HG03135 (cell line): ENCODE results near the gene SLC6A17.

Source experiments
- ATAC-seq: cut with Tn5 transposase; IDR thresholded peaks from one replicate; pipeline ENCODE4 v1.9.1; 2021; ENCODE audit warnings: mild to moderate bottlenecking, moderate library complexity; ENCODE audit not compliant: unreplicated experiment

The SLC6A17 gene

GRCh38 chr1:110215621-110216515 lies 65.6 kb downstream of the SLC6A17 start:
- ATAC-seq = no peak

GRCh38 chr1:110216844-110217444 lies 66.7 kb downstream of the SLC6A17 start:
- no peak for ATAC-seq

GRCh38 chr1:110218137-110218536 lies 67.8 kb downstream of the SLC6A17 start:
- ATAC-seq = no peak

GRCh38 chr1:110218739-110219138 lies 68.4 kb downstream of the SLC6A17 start:
- no peak for ATAC-seq

- ATAC-seq = no peak
These were observed 70.0 kb downstream of the SLC6A17 start for GRCh38 chr1:110220324-110220723.

- no peak for ATAC-seq
These were observed 70.8 kb downstream of the SLC6A17 start for GRCh38 chr1:110221119-110221518.

- ATAC-seq = no peak
These were observed 72.8 kb downstream of the SLC6A17 start for GRCh38 chr1:110223127-110223526.

GRCh38 chr1:110223581-110223980 lies 73.3 kb downstream of the SLC6A17 start:
- no peak for ATAC-seq

GRCh38 chr1:110224240-110224995 lies 74.1 kb downstream of the SLC6A17 start:
- no peak for ATAC-seq

- no peak for ATAC-seq
These were observed 74.9 kb downstream of the SLC6A17 start for GRCh38 chr1:110225212-110225611.

GRCh38 chr1:110225756-110226404 lies 75.6 kb downstream of the SLC6A17 start:
- no peak for ATAC-seq

GRCh38 chr1:110227774-110228173 lies 77.5 kb downstream of the SLC6A17 start:
- no peak for ATAC-seq

GRCh38 chr1:110228381-110228780 lies 78.1 kb downstream of the SLC6A17 start:
- ATAC-seq = no peak

GRCh38 chr1:110228869-110229268 lies 78.6 kb downstream of the SLC6A17 start:
- no peak for ATAC-seq

- no peak for ATAC-seq
These were observed 79.2 kb downstream of the SLC6A17 start for GRCh38 chr1:110229348-110230001.

- ATAC-seq = no peak
These were observed 80.3 kb downstream of the SLC6A17 start for GRCh38 chr1:110230381-110231199.

- no peak for ATAC-seq
These were observed 83.6 kb downstream of the SLC6A17 start for GRCh38 chr1:110233861-110234260.

GRCh38 chr1:110234691-110235090 lies 84.4 kb downstream of the SLC6A17 start:
- no peak for ATAC-seq

GRCh38 chr1:110235181-110235833 lies 85.0 kb downstream of the SLC6A17 start:
- ATAC-seq = no peak
